ENCODE results near the gene SERPINE1. TPM values are rescaled to one million over a fixed set of nuclear protein-coding genes. Genes with fewer than 3 reads are reported as not detected.
A peak's percentile ranks its signal among the peaks of the same experiment; 100 is the strongest.

Gene SERPINE1
- total RNA-seq, 1 donor from 2014 or later, result 27.5 TPM

GRCh38 chr7:101151908-101152651 is 25.2 kb downstream of the SERPINE1 start:
- no peak for ATAC-seq
- DNase-seq (ENCODE audit: low spot score), result no peak

DNA sequence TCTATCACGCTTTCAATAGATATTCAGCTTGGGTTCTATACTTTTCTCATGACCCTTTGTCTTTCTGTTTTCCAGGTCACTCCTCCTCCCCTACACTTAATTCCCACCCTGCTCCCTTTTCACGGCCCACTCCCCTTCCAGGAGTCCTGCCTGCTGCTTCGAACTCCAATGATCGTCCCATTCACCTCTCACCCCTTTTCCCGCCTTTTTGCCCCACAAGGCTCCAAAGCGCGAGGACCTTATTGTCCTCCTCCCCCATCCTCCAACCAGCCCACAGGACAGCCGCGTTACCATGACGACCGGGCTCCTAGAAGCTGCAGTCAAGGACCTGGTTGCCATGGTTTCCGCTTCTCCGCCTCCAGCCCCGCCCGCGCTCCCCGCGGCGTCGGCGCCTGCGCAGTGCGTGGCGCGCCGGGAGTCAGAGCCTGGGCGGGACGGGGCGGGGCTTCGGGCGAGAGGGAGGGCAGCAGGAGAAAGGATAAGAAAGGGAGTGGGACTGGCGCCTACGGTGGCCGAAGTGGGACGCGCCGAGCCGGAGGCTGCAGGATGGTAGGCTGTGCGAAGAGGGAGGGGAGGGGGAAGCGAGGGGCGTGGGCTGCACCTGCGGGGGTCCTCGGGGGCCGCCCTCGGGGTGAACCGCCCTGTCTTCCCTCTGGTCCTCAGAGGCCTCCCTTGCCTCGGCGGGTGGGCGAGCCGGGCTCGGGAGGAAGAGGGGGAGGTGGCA is 27.2 kb downstream of the SERPINE1 start, which contains the start of gene AP1S1:
Gene AP1S1, plus strand, starts transcription at position 508 of the 724 bp plus-strand sequence. Its CDS starts 39 bp downstream, at position 547.
- peak; percentile 98 for ATAC-seq
- DNase-seq (ENCODE audit: low spot score), result peak; percentile 97

DNA sequence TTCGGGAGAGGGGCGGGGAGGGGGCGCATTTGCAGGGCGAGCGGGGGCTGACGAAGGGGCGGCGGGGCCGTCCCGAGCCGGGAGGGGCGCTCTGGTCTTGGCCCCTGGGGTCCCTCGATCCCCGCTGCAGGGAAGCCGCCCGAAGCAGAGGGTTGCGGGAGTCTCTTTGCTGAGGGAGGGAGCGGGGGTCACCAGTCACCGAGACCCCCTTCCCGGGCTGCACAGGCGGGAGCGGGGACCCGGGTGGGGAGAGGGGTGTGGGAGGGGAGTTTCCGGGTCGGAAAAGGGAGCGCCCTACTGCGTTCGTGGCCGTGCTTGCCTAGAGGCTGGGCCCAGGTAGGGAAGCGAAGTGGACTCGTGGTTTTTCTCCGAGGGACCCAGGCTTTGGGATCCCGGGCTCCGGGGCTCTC is 27.8 kb downstream of the SERPINE1 start:
- peak; percentile 50 for ATAC-seq
- DNase-seq (ENCODE audit: low spot score), result no peak

DNA sequence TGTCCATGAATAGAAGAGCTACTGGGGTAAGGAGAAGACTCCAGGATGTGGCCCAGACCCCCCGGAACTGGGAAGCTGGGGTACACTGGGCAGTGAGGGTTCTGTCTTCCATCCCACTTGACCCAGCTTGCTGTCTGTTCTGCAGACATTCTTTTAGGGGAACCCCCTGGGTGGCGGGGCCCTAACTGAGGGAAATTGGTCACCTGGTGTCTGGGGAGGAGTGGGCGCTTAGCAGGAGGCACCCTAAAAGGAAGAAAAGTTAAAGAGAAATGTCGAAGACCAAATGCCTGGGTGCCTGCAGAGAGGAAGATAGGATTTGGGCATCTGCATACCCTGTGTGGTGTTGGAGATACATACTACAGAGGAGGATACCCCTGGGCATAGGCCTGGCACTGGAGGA is 28.4 kb downstream of the SERPINE1 start:
- no peak for ATAC-seq

GRCh38 chr7:101156277-101156676 is 29.4 kb downstream of the SERPINE1 start:
- no peak for DNase-seq (ENCODE audit: low spot score)
- ATAC-seq, result no peak

More for the DNA sequence above, 28.4 kb downstream of the SERPINE1 start:
- DNase-seq (ENCODE audit: low spot score), result no peak

DNA sequence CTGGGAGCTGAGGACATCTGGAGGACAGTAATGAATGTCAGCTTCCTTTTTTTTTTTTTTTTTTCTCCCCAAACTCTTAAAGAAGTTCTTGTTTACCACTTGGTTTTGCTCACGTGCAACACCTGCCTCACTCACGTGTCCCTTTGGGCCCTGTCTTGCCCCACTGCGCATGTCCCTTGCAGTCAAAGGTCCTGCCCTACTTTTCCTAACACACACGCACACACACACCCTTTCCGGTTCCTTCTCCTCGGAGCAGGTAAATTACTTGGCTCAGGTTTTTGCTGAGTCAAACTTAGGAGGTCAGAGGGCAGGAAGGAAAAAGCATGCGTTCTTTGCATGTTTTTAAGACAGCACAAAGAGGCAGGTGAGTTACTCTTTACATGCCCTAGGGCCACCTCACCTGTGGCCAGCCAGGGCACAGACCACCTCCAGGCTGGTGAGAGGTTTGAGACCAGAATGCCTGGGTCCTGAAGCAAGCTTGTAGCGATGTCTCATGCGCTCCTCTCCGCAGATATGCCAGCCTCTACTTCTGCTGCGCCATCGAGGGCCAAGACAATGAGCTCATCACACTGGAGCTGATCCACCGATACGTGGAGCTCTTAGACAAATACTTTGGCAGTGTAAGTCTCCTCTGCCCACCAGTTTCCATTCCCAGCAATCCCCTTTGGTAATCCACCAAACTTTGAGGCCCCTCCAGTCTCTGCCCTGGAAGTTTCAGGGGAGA is 30.1 kb downstream of the SERPINE1 start:
- ATAC-seq (no peak), DNase-seq (ENCODE audit: low spot score) (no peak)

- DNase-seq (ENCODE audit: low spot score), result no peak
- no peak for ATAC-seq
Observed at GRCh38 chr7:101159696-101160674, 33.1 kb downstream of the SERPINE1 start.

- ATAC-seq, result no peak
Observed at GRCh38 chr7:101160910-101161309, 34.0 kb downstream of the SERPINE1 start.

GRCh38 chr7:101161692-101162471 is 35.0 kb downstream of the SERPINE1 start:
- no peak for ATAC-seq
- DNase-seq (ENCODE audit: low spot score), result no peak

More at GRCh38 chr7:101160910-101161309, 34.0 kb downstream of the SERPINE1 start:
- DNase-seq (ENCODE audit: low spot score), result no peak

DNA sequence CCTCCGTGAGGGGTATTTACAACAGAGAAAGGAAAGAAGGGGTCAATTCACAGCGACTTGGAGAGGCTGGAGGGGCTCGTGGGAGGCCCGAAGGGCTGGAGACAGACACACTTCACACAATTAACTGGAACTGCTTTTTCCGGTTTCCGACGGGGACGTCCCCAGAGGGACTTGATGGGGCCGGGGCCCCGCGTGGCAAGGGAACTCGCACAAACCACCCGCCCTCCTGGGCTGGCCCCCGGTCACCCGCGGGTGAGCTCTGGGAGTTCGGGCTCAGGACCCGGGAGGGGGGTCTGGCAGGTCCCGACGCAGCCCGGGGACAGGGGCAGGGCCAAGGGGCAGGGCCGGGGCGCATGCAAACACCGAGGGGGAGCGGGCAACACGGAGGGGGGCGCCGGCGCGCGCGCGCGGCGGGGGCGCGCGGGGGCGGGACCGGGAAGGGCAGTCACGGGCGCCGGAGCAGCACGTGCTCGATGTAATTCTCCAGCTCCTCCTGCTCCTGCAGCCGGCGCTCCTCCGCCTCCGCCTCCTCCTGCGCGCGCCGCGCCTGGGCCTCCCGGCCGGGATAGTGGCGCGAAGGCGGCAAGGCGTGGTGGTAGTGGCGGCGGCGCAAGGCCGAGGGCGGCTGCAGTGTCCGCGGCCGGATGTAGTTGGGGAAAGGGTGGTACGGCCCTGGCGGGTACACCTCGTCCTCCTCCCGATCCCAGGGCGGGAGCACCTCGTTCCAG is 35.8 kb downstream of the SERPINE1 start:
- ATAC-seq (peak; percentile 6), DNase-seq (ENCODE audit: low spot score) (no peak)

DNA sequence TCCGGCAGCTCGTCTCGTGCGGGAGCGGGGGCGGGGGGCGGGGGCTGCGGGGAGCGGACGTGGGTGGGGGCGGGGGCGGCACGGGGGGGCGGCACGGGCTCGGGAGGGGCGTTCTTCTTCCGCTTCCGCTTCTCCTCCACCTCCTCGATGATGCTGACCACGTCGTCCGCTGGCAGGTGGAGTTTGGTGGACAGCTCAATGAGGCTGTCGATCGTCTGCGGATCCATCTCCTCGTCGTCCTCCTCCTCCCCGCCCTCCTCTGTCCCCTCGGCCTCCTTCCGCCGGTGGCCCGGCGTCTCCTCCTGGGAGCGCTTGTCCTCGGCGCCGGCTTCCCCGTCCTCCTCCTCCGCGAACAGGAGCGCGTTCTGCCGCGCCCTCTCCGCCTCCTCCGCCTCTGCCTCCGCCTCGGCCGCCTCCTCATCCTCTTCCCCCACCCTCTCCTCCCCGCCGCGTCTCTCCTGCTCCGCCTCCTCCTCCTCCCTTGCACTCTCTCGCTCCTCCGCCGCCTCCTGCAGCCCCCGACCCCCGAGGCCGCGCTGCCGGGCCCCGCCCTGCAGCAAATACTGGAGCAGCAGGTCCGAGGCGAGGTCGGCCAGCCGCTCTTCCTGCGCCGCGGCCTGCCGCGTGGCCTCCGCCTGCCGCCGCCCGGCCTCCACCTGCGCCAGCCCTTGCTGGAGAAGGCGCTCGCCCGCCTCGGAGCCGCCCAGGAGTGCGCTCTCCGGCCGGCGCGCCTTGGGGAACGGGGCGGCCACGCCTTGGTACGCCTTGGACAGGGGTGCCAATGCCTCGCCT is 36.6 kb downstream of the SERPINE1 start:
- no peak for DNase-seq (ENCODE audit: low spot score)
- no peak for ATAC-seq

DNA sequence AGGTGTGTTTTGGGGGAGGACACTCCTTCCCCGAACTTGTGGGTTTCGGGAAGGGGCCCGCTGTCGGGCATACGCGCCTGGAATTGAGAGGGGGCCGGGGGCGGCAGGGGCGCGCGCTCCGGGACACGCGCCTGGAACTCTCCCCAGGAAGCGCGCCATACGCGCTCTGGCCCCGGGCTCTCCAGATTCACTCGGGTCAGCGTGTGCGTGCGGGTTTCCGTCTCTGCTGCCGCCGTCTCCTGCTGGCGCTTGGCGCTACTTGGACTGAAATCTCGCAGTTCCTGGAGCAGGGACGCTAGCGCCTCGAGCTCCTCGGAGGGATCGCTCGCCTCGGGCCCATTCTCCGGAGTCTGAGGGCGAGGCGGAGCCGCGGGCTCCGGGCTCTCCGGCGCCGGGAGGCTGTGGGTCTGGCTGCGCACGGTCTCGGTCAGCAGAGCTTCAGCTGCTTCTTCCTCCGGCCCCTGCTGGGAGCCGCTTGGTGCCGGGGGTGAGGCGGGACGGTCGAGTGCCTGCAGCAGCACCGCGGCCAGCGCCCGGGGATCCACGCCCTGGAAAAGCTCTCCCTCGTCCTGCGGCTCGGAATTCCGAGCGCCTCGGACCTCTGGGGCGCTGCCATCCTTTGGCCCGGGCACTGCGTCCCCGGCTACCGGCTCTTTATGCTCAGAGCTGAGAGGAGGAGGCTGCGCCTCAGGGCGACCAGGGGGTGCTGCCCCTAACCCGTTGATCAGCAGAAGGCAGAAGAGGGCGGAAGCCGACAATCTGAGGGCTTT is 37.4 kb downstream of the SERPINE1 start:
- peak; percentile 54 for ATAC-seq
- DNase-seq (ENCODE audit: low spot score), result no peak

DNA sequence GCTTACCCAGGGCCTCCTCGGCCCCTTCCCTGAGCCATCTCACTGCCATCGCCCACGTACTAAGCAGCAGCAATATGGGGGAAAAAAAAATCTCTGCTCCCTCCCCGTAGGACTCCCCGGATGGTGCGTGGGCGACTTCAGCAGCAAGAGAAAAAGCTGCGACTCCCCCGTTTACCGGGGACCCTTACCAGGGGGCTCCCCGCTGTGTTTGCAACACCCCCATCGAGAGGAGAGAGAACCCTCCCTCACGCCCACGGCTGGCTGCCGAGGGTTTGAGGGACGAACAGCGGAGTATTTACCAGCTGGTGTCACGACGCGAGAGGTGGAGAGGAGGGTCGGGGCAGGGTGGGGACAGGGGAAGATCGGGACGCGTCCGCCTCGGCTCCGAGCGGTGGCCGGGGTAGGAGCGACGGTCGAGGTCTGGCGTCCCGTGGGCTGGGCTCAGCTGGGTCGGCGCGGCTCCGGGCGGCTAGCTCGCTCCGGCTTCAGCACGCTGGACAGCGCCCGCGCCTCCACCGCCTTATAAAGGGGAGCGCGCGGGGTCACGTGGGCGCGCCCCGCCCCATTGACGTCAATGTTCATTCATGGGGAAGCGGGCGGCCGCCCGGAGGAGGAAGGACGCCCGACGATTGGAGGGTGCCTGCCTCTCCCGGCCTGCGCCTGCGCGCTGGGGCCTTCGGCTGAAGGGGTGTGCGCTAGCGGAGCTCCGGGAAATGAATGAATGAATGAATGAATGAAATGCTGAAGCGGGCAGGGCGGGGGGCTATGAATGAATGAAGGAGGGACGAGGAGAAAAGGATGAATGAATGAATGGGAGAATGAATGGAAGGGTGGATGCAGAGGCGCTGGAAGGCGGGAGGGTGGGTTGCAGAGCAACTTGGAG is 38.4 kb downstream of the SERPINE1 start, which contains the start of gene VGF:
Gene VGF, minus strand, starts transcription at position 495 of the 883 bp plus-strand sequence. CDS start 726 bp downstream, outside the sequence.
- ATAC-seq (peak; percentile 90), DNase-seq (ENCODE audit: low spot score) (peak; percentile 87)

DNA sequence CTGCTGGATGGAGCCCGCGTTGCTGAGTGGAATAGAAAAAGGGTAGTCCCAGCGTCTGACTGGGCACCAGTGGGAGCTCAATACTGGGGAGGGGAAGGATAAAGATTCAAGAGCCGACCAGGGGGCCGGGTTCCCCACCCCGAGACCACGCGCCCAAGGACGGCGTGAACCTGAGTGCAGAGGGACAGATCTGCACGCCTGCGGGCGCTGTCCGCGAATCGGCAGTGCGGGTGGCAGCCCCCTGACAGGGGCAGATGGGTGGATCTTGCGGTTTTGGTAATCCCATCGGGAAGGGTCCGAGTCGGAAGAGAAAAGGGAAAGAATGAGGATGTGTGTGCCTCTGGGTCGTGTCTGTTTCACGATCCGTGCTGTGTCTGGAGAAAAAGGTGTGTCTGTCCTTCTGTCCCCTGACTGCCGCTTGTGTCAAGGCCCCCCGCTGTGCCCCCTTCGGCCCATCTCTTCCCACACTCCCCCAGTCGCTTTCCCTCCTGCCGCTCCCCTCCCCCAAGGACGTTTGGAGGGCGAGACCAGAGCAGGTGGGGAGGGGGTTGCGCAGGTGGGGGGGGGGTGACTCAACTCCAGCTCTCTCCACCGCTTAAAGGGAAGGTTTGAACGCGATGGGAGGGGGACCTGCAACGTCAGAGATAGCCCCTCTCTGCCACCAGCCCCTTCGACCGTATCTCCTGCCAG is 39.2 kb downstream of the SERPINE1 start:
- ATAC-seq (no peak), DNase-seq (ENCODE audit: low spot score) (no peak)

DNA sequence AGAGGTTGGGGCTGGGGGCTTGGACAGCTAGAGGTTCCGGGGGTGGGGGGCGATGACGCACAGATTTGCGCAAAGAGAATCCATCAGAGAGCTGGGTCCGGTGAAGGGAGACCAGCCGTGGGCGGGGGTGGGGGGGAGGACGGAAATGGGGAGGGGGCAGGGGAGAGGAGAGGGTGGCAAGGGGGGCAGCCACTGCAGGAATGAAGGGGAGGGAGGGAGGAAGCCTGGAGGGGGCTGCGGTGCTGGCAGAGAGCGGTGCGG is 39.7 kb downstream of the SERPINE1 start:
- DNase-seq (ENCODE audit: low spot score), result no peak
- ATAC-seq, result no peak

Data from left lobe of liver (tissue), 2 donors.